ENCODE data around the gene EGR1.

DNA sequence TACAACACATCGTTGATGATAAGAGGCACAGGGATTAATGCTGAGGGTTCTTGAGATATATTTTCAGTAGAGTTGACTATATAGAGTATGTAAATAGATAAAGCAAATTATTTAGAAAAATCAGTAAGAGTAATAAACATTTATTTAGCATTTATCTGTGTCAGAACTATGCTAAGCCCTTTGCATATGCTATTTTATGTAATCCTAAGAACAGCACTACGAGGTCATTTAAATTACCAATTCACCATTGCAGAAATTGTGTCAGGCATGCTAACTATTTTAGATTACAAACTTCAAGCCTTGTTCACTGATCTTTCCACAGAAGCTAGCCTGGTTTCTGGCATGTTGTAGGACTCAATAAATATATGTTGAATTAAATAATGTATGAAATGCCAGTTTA lies 46.8 kb upstream of the EGR1 start:
- no peak for TF ChIP-seq CTCF (IDR thresholded peaks at IDR 0.05; ENCODE audit: low read length)
- TF ChIP-seq EZH2 (IDR thresholded peaks at IDR 0.05; ENCODE audit: borderline replicate concordance, low read length) = no peak
